Measurements from ENCODE around the gene SMCO4. TPM values are rescaled to one million over a fixed set of nuclear protein-coding genes. Genes with fewer than 3 reads are reported as not detected.
"Not testable (repeated sequence)": the region's sequence is repeated elsewhere in the genome, so short reads cannot be mapped to it uniquely, and the experiment has no call there.

SMCO4 gene
- total RNA-seq, 1 experiment from 2014 or later: 23.0 TPM

- ChIA-PET CTCF (no interaction called here), POLR2A (ENCODE audit: unreplicated experiment) (no interaction called here)
- Histone ChIP-seq H3K79me2 (ENCODE audit: low read depth) (no peaks in the 10 kb centered on the region), H3K4me2 (no peak overlapping the region), H3K36me3 (ENCODE audit: low read depth) (no peaks in the 10 kb centered on the region), H3K4me1 (replicated peaks; ENCODE audit: insufficient read depth) (no peaks in the 10 kb centered on the region), H3K4me3 (no peak overlapping the region), H4K20me1 (ENCODE audit: insufficient read depth) (no peaks in the 10 kb centered on the region), H3K9me3 (ENCODE audit: insufficient read depth, low read depth) (no peaks in the 10 kb centered on the region), H3F3A (ENCODE audit: insufficient read depth, low read depth) (no peaks in the 10 kb centered on the region), H3K27me3 (ENCODE audit: insufficient read depth, low read depth) (no peaks in the 10 kb centered on the region), H3K27ac (no peak overlapping the region), H3K9me2 (ENCODE audit: insufficient read depth) (no peaks in the 10 kb centered on the region), H2AFZ (no peak overlapping the region)
- no peak for DNase-seq
- intact Hi-C loops (cut with micrococcal nuclease; ENCODE audit: unreplicated experiment): no loop called here
- TF ChIP-seq EZH2 (IDR thresholded peaks at IDR 0.05; ENCODE audit: low read depth): no peak
- TF ChIP-seq CTCF (conservative IDR thresholded peaks at IDR 0.05): no peak
- BruUV-seq (replicated peaks): no TSS peak
These were observed 36.1 kb upstream of the SMCO4 start for GRCh38 chr11:93579187-93579751.

DNA sequence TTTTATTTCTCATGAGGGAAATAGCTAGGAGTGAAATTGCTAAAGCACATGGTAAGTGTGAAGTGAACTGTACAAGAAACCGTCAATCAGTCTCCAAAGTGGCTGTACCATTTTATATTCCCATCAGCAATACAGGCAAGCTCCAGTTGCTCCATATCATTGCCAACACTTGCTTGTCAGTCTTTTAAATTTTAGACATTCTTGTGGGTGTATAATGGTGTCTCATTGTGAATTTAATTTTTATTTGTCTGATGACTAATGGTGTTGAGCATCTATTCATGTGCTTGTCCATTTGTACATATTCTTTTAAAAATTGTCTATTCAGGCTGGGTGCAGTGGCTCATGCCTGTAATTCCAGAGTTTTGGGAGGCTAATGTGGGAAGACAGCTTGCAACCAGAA is 34.1 kb upstream of the SMCO4 start:
- Histone ChIP-seq H3K79me2 (ENCODE audit: low read depth) (no peaks in the 10 kb centered on the region), H3K9me3 (ENCODE audit: insufficient read depth, low read depth) (no peaks in the 10 kb centered on the region), H2AFZ (no peak overlapping the region), H3K27ac (no peak overlapping the region), H3K36me3 (ENCODE audit: low read depth) (no peaks in the 10 kb centered on the region), H3F3A (ENCODE audit: insufficient read depth, low read depth) (no peaks in the 10 kb centered on the region), H4K20me1 (ENCODE audit: insufficient read depth) (no peaks in the 10 kb centered on the region), H3K4me1 (replicated peaks; ENCODE audit: insufficient read depth) (no peaks in the 10 kb centered on the region), H3K9me2 (ENCODE audit: insufficient read depth) (no peaks in the 10 kb centered on the region), H3K4me3 (no peak overlapping the region), H3K4me2 (no peak overlapping the region), H3K27me3 (ENCODE audit: insufficient read depth, low read depth) (no peaks in the 10 kb centered on the region)
- TF ChIP-seq EZH2 (IDR thresholded peaks at IDR 0.05; ENCODE audit: low read depth) (no peak), CTCF (conservative IDR thresholded peaks at IDR 0.05) (no peak)
- intact Hi-C loops (cut with micrococcal nuclease; ENCODE audit: unreplicated experiment): no loop called here
- no TSS peak for BruUV-seq (replicated peaks)
- no peak for DNase-seq
- ChIA-PET CTCF (interaction anchor here (0.6 kb wide), 2 partner anchors 185 to 282 kb away, joined by 5 to 6 read pairs; no protein-coding TSS in a partner anchor), POLR2A (ENCODE audit: unreplicated experiment) (no interaction called here)

DNA sequence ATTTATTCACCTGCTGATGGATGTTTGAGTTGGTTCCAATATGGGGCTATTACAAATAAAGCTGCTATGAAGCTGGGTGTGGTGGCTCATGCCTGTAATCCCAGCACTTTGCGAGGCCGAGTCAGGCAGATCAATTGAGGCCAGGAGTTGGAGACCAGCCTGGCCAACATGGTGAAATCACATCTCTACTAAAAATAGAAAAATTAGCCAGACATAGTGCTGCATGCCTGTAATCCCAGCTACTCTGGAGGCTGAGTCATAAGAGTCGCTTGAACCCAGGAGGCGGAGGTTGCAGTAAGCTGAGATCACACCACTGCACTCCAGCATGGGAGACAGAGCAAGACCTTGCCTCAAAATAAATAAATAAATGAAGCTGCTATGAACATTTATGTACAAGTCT is 33.7 kb upstream of the SMCO4 start:
- CTCF ChIA-PET: interaction anchor here (0.6 kb wide), 1 partner anchor 283 kb away, joined by 5 read pairs; no protein-coding TSS in a partner anchor
- H3K27ac ChIP-seq; H2AFZ ChIP-seq; H3K27me3 ChIP-seq (ENCODE audit: insufficient read depth, low read depth); POLR2A ChIA-PET (ENCODE audit: unreplicated experiment); H3K36me3 ChIP-seq (ENCODE audit: low read depth); BruUV-seq (replicated peaks); H3K4me3 ChIP-seq; H3K9me2 ChIP-seq (ENCODE audit: insufficient read depth); DNase-seq; H3K79me2 ChIP-seq (ENCODE audit: low read depth); H4K20me1 ChIP-seq (ENCODE audit: insufficient read depth); H3K4me2 ChIP-seq; H3K9me3 ChIP-seq (ENCODE audit: insufficient read depth, low read depth); intact Hi-C loops (cut with micrococcal nuclease; ENCODE audit: unreplicated experiment); H3F3A ChIP-seq (ENCODE audit: insufficient read depth, low read depth); H3K4me1 ChIP-seq (replicated peaks; ENCODE audit: insufficient read depth): not testable (repeated sequence)

GRCh38 chr11:93574638-93575220 is 31.5 kb upstream of the SMCO4 start:
- CTCF ChIA-PET: no interaction called here

More at GRCh38 chr11:93574638-93575220, 31.5 kb upstream of the SMCO4 start:
- 0 out of 2 replicates have a peak, but pooled peaks cover 10% of the 10 kb centered on the region for H3K4me1 ChIP-seq (replicated peaks; ENCODE audit: insufficient read depth)
- H4K20me1 ChIP-seq (ENCODE audit: insufficient read depth): no peaks in the 10 kb centered on the region
- H3K9me2 ChIP-seq (ENCODE audit: insufficient read depth): no peaks in the 10 kb centered on the region
- H3K9me3 ChIP-seq (ENCODE audit: insufficient read depth, low read depth): no peaks in the 10 kb centered on the region
- H3F3A ChIP-seq (ENCODE audit: insufficient read depth, low read depth): no peaks in the 10 kb centered on the region
- BruUV-seq (replicated peaks): no TSS peak
- H3K27ac ChIP-seq: no peak overlapping the region
- intact Hi-C loops (cut with micrococcal nuclease; ENCODE audit: unreplicated experiment): no loop called here
- no peaks in the 10 kb centered on the region for H3K79me2 ChIP-seq (ENCODE audit: low read depth)
- POLR2A ChIA-PET (ENCODE audit: unreplicated experiment): no interaction called here
- no peak for DNase-seq
- H3K27me3 ChIP-seq (ENCODE audit: insufficient read depth, low read depth): no peaks in the 10 kb centered on the region
- no peaks in the 10 kb centered on the region for H3K36me3 ChIP-seq (ENCODE audit: low read depth)
- H3K4me3 ChIP-seq: no peak overlapping the region
- H3K4me2 ChIP-seq: no peak overlapping the region
- H2AFZ ChIP-seq: no peak overlapping the region
- TF ChIP-seq EZH2 (IDR thresholded peaks at IDR 0.05; ENCODE audit: low read depth) (no peak), CTCF (conservative IDR thresholded peaks at IDR 0.05) (no peak)
